Astrocyte (in vitro differentiated cells and primary cell): ENCODE data around the gene RASGRF1.

Source experiments
- CTCF ChIP-seq: IDR thresholded peaks from 2 replicates; pipeline ENCODE4 v1.5.1; 2011; ENCODE audit warnings: low read depth, mild to moderate bottlenecking, inconsistent platforms, low read length, moderate library complexity; ENCODE audit not compliant: insufficient read depth
- EZH2 ChIP-seq: IDR thresholded peaks from 2 replicates; pipeline ENCODE4 v1.6.1; 2012; ENCODE audit warnings: mild to moderate bottlenecking, low read length, inconsistent platforms; ENCODE audit not compliant: insufficient read depth

- TF ChIP-seq CTCF (no peak), EZH2 (no peak)
Measured at GRCh38 chr15:79010278-79010677, 80.3 kb downstream of the RASGRF1 start.
